ENCODE results near the gene BTBD2. TPM values are rescaled to one million over a fixed set of nuclear protein-coding genes. Genes with fewer than 3 reads are reported as not detected.

BTBD2 gene
- total RNA-seq: 39.5 and 59.9 TPM in 2 replicates

GRCh38 chr19:2015608-2015950 lies at the start of gene BTBD2:
Gene BTBD2 (minus strand): TSS chr19:2015714. CDS start chr19:2015703, 11 bp downstream.

GRCh38 chr19:2050991-2051772 lies 35.7 kb upstream of the BTBD2 start, which contains the start of gene MKNK2:
Gene MKNK2 (minus strand): TSS chr19:2051244. CDS start chr19:2050851, 393 bp downstream.

GRCh38 chr19:1941146-1942077 lies 74.1 kb downstream of the BTBD2 start, which contains the start of gene CSNK1G2:
Gene CSNK1G2 (plus strand): TSS chr19:1941172. CDS start chr19:1969773, 28,601 bp downstream.

Small RNA genes lying within 50 kb of the gene (small RNA-seq; reads per million reads assigned to genes)
- not detected for gene AC007136.1

Other genes starting within 250 kb of the BTBD2 start
- 1.2 and 2.2 TPM in 2 replicates for gene ATP8B3, start 203.4 kb downstream of the BTBD2 start, total RNA-seq
- 24.3 and 31.5 TPM in 2 replicates for gene REXO1, start 167.2 kb downstream of the BTBD2 start, total RNA-seq
- gene KLF16, start 152.1 kb downstream of the BTBD2 start, total RNA-seq: 11.0 and 14.4 TPM in 2 replicates
- gene ABHD17A, start 130.2 kb downstream of the BTBD2 start, total RNA-seq: 56.3 and 82.8 TPM in 2 replicates
- gene ADAT3, start 110.3 kb downstream of the BTBD2 start, total RNA-seq: 3.9 and 5.6 TPM in 2 replicates
- gene SCAMP4, start 110.3 kb downstream of the BTBD2 start, total RNA-seq: 46.0 and 53.7 TPM in 2 replicates
- gene CSNK1G2, start 74.5 kb downstream of the BTBD2 start, total RNA-seq: 52.7 and 71.3 TPM in 2 replicates
- 74.6 and 104 TPM in 2 replicates for gene MKNK2, start 35.5 kb upstream of the BTBD2 start, total RNA-seq
- 30.2 and 42.6 TPM in 2 replicates for gene MOB3A, start 80.6 kb upstream of the BTBD2 start, total RNA-seq
- gene IZUMO4, start 81.2 kb upstream of the BTBD2 start, total RNA-seq: 0.27 and 0.50 TPM in 2 replicates
- gene AP3D1, start 135.9 kb upstream of the BTBD2 start, total RNA-seq: 132 and 156 TPM in 2 replicates
- gene DOT1L, start 148.2 kb upstream of the BTBD2 start, total RNA-seq: 10.4 and 14.6 TPM in 2 replicates
- gene PLEKHJ1, start 220.6 kb upstream of the BTBD2 start, total RNA-seq: 32.8 and 43.1 TPM in 2 replicates
- 44.0 and 55.9 TPM in 2 replicates for gene SF3A2, start 221.1 kb upstream of the BTBD2 start, total RNA-seq
- gene AMH, start 233.6 kb upstream of the BTBD2 start, total RNA-seq: 0.93 and 1.1 TPM in 2 replicates
- gene JSRP1, start 240.7 kb upstream of the BTBD2 start, total RNA-seq: not detected in 2 replicates

Data from thoracic aorta endothelial cell (primary cell).